ENCODE data around the gene POMGNT2.

The POMGNT2 gene

DNA sequence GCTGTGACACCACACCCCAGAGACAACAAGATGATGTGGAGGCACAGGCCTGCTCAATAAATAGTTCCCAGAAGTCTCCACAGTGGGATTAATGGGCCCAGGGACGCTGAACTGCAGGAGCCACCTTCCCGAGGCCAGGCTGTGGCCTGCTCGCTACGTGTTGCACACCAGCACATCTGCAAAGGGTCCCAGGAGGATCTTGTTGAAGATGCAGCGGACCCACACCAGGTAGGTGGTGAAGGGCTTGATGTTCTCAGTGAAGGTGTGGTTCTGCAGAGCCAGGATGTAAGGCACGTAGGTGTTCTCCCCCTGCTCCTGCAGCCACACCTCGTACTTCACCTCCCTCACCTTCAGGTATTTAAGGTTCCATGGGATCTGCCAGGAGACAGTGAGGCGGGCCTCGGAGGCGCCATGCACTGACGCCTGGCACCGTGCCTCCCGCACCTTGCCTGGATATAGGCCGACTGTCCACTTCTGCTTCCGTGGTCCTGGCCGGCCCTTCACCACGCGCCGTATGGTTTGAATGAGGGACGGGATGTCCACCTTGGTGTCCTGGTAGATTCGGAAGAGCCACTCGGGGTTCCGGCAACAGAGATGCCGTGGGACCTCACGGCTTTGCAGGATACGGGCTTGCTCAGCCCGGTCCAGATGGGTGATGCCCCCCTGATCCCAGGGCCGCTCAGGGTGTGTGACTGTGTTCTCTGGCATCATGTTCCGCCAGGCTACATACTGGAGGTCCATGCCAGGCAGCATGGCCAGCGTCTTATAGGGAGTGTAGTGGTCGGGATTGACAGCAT is 26.1 kb downstream of the POMGNT2 start:
- ChIA-PET POLR2A (ENCODE audit: low non-redundant PET) (no interaction called here), CTCF (no interaction called here)
- TF ChIP-seq, protein P1, sequence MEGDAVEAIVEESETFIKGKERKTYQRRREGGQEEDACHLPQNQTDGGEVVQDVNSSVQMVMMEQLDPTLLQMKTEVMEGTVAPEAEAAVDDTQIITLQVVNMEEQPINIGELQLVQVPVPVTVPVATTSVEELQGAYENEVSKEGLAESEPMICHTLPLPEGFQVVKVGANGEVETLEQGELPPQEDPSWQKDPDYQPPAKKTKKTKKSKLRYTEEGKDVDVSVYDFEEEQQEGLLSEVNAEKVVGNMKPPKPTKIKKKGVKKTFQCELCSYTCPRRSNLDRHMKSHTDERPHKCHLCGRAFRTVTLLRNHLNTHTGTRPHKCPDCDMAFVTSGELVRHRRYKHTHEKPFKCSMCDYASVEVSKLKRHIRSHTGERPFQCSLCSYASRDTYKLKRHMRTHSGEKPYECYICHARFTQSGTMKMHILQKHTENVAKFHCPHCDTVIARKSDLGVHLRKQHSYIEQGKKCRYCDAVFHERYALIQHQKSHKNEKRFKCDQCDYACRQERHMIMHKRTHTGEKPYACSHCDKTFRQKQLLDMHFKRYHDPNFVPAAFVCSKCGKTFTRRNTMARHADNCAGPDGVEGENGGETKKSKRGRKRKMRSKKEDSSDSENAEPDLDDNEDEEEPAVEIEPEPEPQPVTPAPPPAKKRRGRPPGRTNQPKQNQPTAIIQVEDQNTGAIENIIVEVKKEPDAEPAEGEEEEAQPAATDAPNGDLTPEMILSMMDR (conservative IDR thresholded peaks at IDR 0.05; ENCODE audit: low read depth), result no peak
- DNase-seq (ENCODE audit: low spot score), result no peak
- no peak overlapping the region for H3K27ac ChIP-seq

DNA sequence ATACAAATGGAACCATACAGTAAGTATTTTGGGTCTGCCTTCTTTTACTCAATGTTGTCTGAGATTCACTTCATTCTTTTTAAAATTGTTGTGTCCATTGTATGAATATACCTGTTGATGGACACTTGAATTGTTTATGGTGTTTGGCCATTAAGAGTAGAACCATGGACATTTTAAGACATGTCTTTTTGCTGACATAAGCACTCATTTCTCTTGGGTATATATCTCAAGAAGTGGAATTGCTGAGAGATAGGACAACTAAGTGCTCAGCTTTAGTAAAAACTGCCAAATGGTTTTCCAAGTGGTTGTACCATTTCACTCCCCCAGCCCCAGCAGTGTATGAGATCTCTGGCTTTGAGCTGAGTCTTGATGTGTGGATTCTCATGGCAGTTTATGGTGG is 28.2 kb downstream of the POMGNT2 start:
- DNase-seq (ENCODE audit: low spot score), result no peak
- ChIA-PET CTCF (no interaction called here), POLR2A (ENCODE audit: low non-redundant PET) (no interaction called here)
- TF ChIP-seq, protein P1 (conservative IDR thresholded peaks at IDR 0.05; ENCODE audit: low read depth), result no peak
- H3K27ac ChIP-seq, result no peak overlapping the region

DNA sequence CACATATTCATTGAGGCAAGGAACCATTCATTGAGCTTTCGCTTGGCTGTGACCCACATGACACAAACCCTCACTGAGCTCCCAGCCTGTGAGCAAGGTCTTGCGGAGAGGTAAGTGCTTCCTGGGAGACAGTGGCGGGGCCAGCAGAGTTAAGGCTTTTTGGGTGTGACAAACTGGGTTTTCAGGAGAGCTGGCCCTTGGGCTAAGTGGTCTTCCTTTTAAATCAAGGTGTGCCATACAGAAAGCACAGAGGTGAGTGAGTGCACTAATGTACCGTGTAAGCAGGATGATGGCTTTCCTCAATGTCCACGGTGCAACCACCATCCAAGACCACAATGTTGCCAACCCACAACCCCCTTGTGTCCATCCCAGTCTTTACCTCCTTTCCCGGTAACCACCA is 28.6 kb downstream of the POMGNT2 start:
- CTCF ChIA-PET, result no interaction called here
- H3K27ac ChIP-seq, result no peak overlapping the region
- no peak for DNase-seq (ENCODE audit: low spot score)
- POLR2A ChIA-PET (ENCODE audit: low non-redundant PET), result no interaction called here
- TF ChIP-seq, protein P1 (conservative IDR thresholded peaks at IDR 0.05; ENCODE audit: low read depth), result no peak

DNA sequence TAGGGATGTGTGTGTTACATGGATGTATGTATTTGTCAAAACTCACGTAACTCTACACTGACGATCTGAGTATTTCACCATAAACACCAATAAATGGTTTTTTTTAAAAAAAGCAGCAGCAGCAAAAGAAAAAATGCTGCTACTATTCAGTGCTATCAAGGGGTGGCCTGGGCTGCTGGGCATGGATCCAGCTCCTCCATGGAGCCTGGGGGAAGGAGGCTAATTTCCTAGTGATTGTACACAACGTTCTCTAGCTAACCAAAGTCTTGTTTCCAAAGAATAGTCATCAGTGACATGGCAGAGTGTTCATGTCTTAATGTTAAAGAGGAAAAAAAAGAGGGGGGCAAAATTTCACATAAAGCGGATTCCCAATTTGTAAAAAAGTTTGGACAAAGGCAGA is 29.0 kb downstream of the POMGNT2 start:
- ChIA-PET POLR2A (ENCODE audit: low non-redundant PET) (no interaction called here), CTCF (no interaction called here)
- no peak overlapping the region for H3K27ac ChIP-seq
- TF ChIP-seq, protein P1 (conservative IDR thresholded peaks at IDR 0.05; ENCODE audit: low read depth), result no peak
- DNase-seq (ENCODE audit: low spot score), result no peak

DNA sequence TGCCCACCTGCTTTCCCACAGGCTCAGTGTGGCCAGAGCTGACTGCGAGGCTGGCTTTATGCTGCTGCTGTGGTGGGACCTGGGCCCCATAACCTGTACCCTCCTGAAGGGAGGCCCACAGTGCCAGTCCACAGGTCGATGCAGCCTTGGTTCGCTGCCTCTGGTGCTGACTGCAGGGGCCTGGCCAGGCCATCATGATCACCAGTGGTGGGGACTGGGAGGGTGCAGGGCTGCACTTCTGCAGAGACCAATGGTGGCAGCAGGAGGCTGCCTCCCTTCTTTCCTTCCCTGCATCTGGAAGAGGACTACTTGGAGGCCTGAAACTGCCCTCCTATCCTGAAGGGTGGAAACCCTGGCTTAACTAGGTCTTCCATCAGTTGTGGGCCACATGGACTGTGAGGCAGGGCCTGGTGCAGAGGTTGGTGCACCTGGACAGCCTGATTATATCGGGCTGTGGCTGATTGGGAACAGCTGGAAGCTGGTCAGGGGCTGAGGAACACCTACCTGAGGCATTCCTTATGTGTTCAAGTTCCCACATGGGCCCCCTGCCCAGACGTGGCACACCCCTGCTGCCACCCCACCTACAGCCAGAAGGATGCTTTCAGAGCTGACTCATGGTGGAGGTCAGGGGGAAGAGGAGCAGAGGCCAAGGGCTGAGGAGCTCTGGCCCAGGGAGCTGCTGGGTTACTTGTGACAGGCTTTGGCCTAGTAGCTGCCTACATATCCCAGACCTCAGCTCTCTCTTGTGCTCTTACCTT is 29.8 kb downstream of the POMGNT2 start:
- ChIA-PET POLR2A (ENCODE audit: low non-redundant PET) (no interaction called here), CTCF (no interaction called here)
- TF ChIP-seq, protein P1 (conservative IDR thresholded peaks at IDR 0.05; ENCODE audit: low read depth), result no peak
- no peak overlapping the region for H3K27ac ChIP-seq
- no peak for DNase-seq (ENCODE audit: low spot score)

DNA sequence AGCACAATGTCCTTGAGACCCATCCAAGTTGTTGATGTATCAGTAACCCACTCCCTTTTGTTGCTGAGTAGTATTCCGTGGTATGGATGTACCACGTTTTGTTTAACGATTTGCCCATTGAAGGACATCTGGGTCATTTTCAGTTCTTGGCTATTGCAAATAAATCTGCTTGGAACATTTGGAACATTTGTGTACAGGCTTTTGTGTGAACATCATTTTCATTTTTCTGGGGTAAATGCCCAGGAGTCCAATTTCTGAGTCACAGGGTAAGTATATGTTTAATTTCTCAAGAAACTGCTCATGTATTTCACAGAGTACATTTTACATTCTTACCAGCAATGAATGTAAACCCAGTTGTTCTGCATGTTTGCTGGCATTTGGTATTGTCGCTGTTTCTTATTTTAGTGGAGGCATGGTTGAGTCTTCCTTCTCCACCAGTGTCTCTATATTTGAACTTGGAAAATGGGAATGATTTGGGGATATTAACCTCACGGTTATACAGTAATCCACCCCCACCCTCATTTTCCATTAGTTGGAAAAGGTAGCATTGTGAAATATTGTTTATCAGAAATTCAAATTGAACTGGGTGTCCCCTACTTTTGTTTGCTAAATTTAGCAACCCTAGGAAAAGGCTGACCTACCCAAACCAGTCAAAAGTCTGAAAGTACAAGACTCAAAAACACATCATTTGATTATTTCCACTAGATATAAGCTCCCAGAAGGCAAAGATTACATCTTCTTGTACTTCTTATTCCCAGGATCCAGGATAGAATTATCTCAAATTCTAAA is 30.8 kb downstream of the POMGNT2 start:
- H3K27ac ChIP-seq, result no peak overlapping the region
- CTCF ChIA-PET, result no interaction called here
- TF ChIP-seq, protein P1 (conservative IDR thresholded peaks at IDR 0.05; ENCODE audit: low read depth), result no peak
- POLR2A ChIA-PET (ENCODE audit: low non-redundant PET), result no interaction called here
- no peak for DNase-seq (ENCODE audit: low spot score)

All from RWPE1 (cell line).